ENCODE results near the gene MTMR2. TPM values are rescaled to one million over a fixed set of nuclear protein-coding genes. Genes with fewer than 3 reads are reported as not detected.
A peak's percentile ranks its signal among the peaks of the same experiment; 100 is the strongest.

The MTMR2 gene
- total and polyA plus RNA-seq, 9 donors = 18.4 to 34.5 (median 24.8) TPM

GRCh38 chr11:95939091-95939490, 15.2 kb upstream of the MTMR2 start:
- no peak overlapping the region for H3K27ac ChIP-seq (ENCODE audit: low read length)
- DNase-seq = no peak
- H3K4me3 ChIP-seq (ENCODE audit: low read length) = no peak overlapping the region
- 93% methylated on average over 5 of the region's 6 CpGs for WGBS (ENCODE audit: insufficient coverage)
- H3K4me1 ChIP-seq (ENCODE audit: control insufficient read depth, insufficient read depth, low read length) = no peaks in the 10 kb centered on the region
- H3K36me3 ChIP-seq (ENCODE audit: control insufficient read depth, insufficient read depth, low read length) = no peaks in the 10 kb centered on the region
- no peaks in the 10 kb centered on the region for H3K9me3 ChIP-seq (replicated peaks; ENCODE audit: control insufficient read depth, low read depth, low read length)
- no peaks in the 10 kb centered on the region for H3K27me3 ChIP-seq (ENCODE audit: control insufficient read depth, insufficient read depth, low read length)

- H3K27me3 ChIP-seq (ENCODE audit: control insufficient read depth, insufficient read depth, low read length) = no peaks in the 10 kb centered on the region
- H3K36me3 ChIP-seq (ENCODE audit: control insufficient read depth, insufficient read depth, low read length) = no peaks in the 10 kb centered on the region
- DNase-seq = no peak
- H3K9me3 ChIP-seq (replicated peaks; ENCODE audit: control insufficient read depth, low read depth, low read length) = no peaks in the 10 kb centered on the region
- no peaks in the 10 kb centered on the region for H3K4me1 ChIP-seq (ENCODE audit: control insufficient read depth, insufficient read depth, low read length)
- no peak overlapping the region for H3K27ac ChIP-seq (ENCODE audit: low read length)
- no peak overlapping the region for H3K4me3 ChIP-seq (ENCODE audit: low read length)
Measured at GRCh38 chr11:95937358-95937757, 13.5 kb upstream of the MTMR2 start.

GRCh38 chr11:95933594-95933993, 9.7 kb upstream of the MTMR2 start:
- Histone ChIP-seq H3K27me3 (ENCODE audit: control insufficient read depth, insufficient read depth, low read length) (no peaks in the 10 kb centered on the region), H3K27ac (ENCODE audit: low read length) (no peak overlapping the region), H3K9me3 (replicated peaks; ENCODE audit: control insufficient read depth, low read depth, low read length) (no peaks in the 10 kb centered on the region), H3K4me3 (ENCODE audit: low read length) (no peak overlapping the region), H3K36me3 (ENCODE audit: control insufficient read depth, insufficient read depth, low read length) (no peaks in the 10 kb centered on the region), H3K4me1 (ENCODE audit: control insufficient read depth, insufficient read depth, low read length) (no peaks in the 10 kb centered on the region)
- no peak for DNase-seq
- 83% methylated on average over 5 of the region's 5 CpGs for WGBS (ENCODE audit: insufficient coverage)

- H3K9me3 ChIP-seq (replicated peaks; ENCODE audit: control insufficient read depth, low read depth, low read length) = no peaks in the 10 kb centered on the region
- WGBS (ENCODE audit: insufficient coverage) = no CpG with 5 or more reads among the region's 1 CpG
- H3K4me1 ChIP-seq (ENCODE audit: control insufficient read depth, insufficient read depth, low read length) = no peaks in the 10 kb centered on the region
- no peak overlapping the region for H3K4me3 ChIP-seq (ENCODE audit: low read length)
- no peaks in the 10 kb centered on the region for H3K27me3 ChIP-seq (ENCODE audit: control insufficient read depth, insufficient read depth, low read length)
- H3K27ac ChIP-seq (ENCODE audit: low read length) = no peak overlapping the region
- no peak for DNase-seq
- no peaks in the 10 kb centered on the region for H3K36me3 ChIP-seq (ENCODE audit: control insufficient read depth, insufficient read depth, low read length)
Measured at GRCh38 chr11:95931916-95932315, 8.0 kb upstream of the MTMR2 start.

GRCh38 chr11:95930948-95931347, 7.0 kb upstream of the MTMR2 start:
- H3K4me3 ChIP-seq (ENCODE audit: low read length) = no peak overlapping the region
- WGBS (ENCODE audit: insufficient coverage) = no CpG with 5 or more reads among the region's 1 CpG
- H3K9me3 ChIP-seq (replicated peaks; ENCODE audit: control insufficient read depth, low read depth, low read length) = no peaks in the 10 kb centered on the region
- H3K27me3 ChIP-seq (ENCODE audit: control insufficient read depth, insufficient read depth, low read length) = no peaks in the 10 kb centered on the region
- no peaks in the 10 kb centered on the region for H3K36me3 ChIP-seq (ENCODE audit: control insufficient read depth, insufficient read depth, low read length)
- H3K4me1 ChIP-seq (ENCODE audit: control insufficient read depth, insufficient read depth, low read length) = no peaks in the 10 kb centered on the region
- H3K27ac ChIP-seq (ENCODE audit: low read length) = no peak overlapping the region
- no peak for DNase-seq

- no CpG with 5 or more reads among the region's 1 CpG for WGBS (ENCODE audit: insufficient coverage)
- Histone ChIP-seq H3K4me3 (ENCODE audit: low read length) (no peak overlapping the region), H3K36me3 (ENCODE audit: control insufficient read depth, insufficient read depth, low read length) (no peaks in the 10 kb centered on the region), H3K27me3 (ENCODE audit: control insufficient read depth, insufficient read depth, low read length) (no peaks in the 10 kb centered on the region), H3K4me1 (ENCODE audit: control insufficient read depth, insufficient read depth, low read length) (peaks cover 4% of the 10 kb centered on the region), H3K9me3 (replicated peaks; ENCODE audit: control insufficient read depth, low read depth, low read length) (no peaks in the 10 kb centered on the region), H3K27ac (ENCODE audit: low read length) (no peak overlapping the region)
- DNase-seq = no peak
Measured at GRCh38 chr11:95926726-95927125, 2.8 kb upstream of the MTMR2 start.

GRCh38 chr11:95925011-95925410, 1.1 kb upstream of the MTMR2 start:
- Histone ChIP-seq H3K4me3 (ENCODE audit: low read length) (peak overlapping the region; percentile 87), H3K9me3 (replicated peaks; ENCODE audit: control insufficient read depth, low read depth, low read length) (no peaks in the 10 kb centered on the region), H3K27ac (ENCODE audit: low read length) (no peak overlapping the region), H3K4me1 (ENCODE audit: control insufficient read depth, insufficient read depth, low read length) (peaks cover 4% of the 10 kb centered on the region), H3K27me3 (ENCODE audit: control insufficient read depth, insufficient read depth, low read length) (no peaks in the 10 kb centered on the region), H3K36me3 (ENCODE audit: control insufficient read depth, insufficient read depth, low read length) (no peaks in the 10 kb centered on the region)
- no CpG with 5 or more reads among the region's 5 CpGs for WGBS (ENCODE audit: insufficient coverage)
- DNase-seq = no peak

- Histone ChIP-seq H3K27ac (ENCODE audit: low read length) (peak overlapping the region; percentile 98), H3K27me3 (ENCODE audit: control insufficient read depth, insufficient read depth, low read length) (no peaks in the 10 kb centered on the region), H3K4me1 (ENCODE audit: control insufficient read depth, insufficient read depth, low read length) (peaks cover 4% of the 10 kb centered on the region), H3K9me3 (replicated peaks; ENCODE audit: control insufficient read depth, low read depth, low read length) (no peaks in the 10 kb centered on the region), H3K36me3 (ENCODE audit: control insufficient read depth, insufficient read depth, low read length) (no peaks in the 10 kb centered on the region), H3K4me3 (ENCODE audit: low read length) (peak overlapping the region; percentile 87)
- no CpG with 5 or more reads among the region's 4 CpGs for WGBS (ENCODE audit: insufficient coverage)
- DNase-seq = peak; percentile 51
Measured at GRCh38 chr11:95924414-95924760, 480 bp upstream of the MTMR2 start.

GRCh38 chr11:95923439-95923727, 524 bp downstream of the MTMR2 start:
- 4% methylated on average over 3 of the region's 7 CpGs for WGBS (ENCODE audit: insufficient coverage)
- DNase-seq = peak; percentile 75
- Histone ChIP-seq H3K27me3 (ENCODE audit: control insufficient read depth, insufficient read depth, low read length) (no peaks in the 10 kb centered on the region), H3K27ac (ENCODE audit: low read length) (peak overlapping the region; percentile 98), H3K36me3 (ENCODE audit: control insufficient read depth, insufficient read depth, low read length) (no peaks in the 10 kb centered on the region), H3K9me3 (replicated peaks; ENCODE audit: control insufficient read depth, low read depth, low read length) (no peaks in the 10 kb centered on the region), H3K4me1 (ENCODE audit: control insufficient read depth, insufficient read depth, low read length) (peaks cover 4% of the 10 kb centered on the region), H3K4me3 (ENCODE audit: low read length) (peak overlapping the region; percentile 87)

- Histone ChIP-seq H3K4me3 (ENCODE audit: low read length) (peak overlapping the region; percentile 87), H3K36me3 (ENCODE audit: control insufficient read depth, insufficient read depth, low read length) (no peaks in the 10 kb centered on the region), H3K4me1 (ENCODE audit: control insufficient read depth, insufficient read depth, low read length) (peaks cover 4% of the 10 kb centered on the region), H3K9me3 (replicated peaks; ENCODE audit: control insufficient read depth, low read depth, low read length) (no peaks in the 10 kb centered on the region), H3K27ac (ENCODE audit: low read length) (peak overlapping the region; percentile 98), H3K27me3 (ENCODE audit: control insufficient read depth, insufficient read depth, low read length) (no peaks in the 10 kb centered on the region)
- 0% methylated on average over 1 of the region's 9 CpGs for WGBS (ENCODE audit: insufficient coverage)
- peak; percentile 20 for DNase-seq
Measured at GRCh38 chr11:95922536-95923438, 1.1 kb downstream of the MTMR2 start.

GRCh38 chr11:95922099-95922498, 1.8 kb downstream of the MTMR2 start:
- Histone ChIP-seq H3K27me3 (ENCODE audit: control insufficient read depth, insufficient read depth, low read length) (no peaks in the 10 kb centered on the region), H3K4me1 (ENCODE audit: control insufficient read depth, insufficient read depth, low read length) (peaks cover 4% of the 10 kb centered on the region), H3K4me3 (ENCODE audit: low read length) (no peak overlapping the region), H3K36me3 (ENCODE audit: control insufficient read depth, insufficient read depth, low read length) (no peaks in the 10 kb centered on the region), H3K27ac (ENCODE audit: low read length) (no peak overlapping the region), H3K9me3 (replicated peaks; ENCODE audit: control insufficient read depth, low read depth, low read length) (no peaks in the 10 kb centered on the region)
- DNase-seq = peak; percentile 19
- WGBS (ENCODE audit: insufficient coverage) = no CpG with 5 or more reads among the region's 2 CpGs
